Retinal pigment epithelial cell (primary cell): Measurements from ENCODE around the gene SKAP2.

Experiments used
- DNase-seq: peaks from one replicate; pipeline ENCODE4 v3.0.0-alpha.2; 2010; ENCODE audit warnings: low read depth
- H3K4me3 ChIP-seq: 2 replicates; pipeline ENCODE4 v1.5.1; 2011; ENCODE audit warnings: mild to moderate bottlenecking, low read length, control low read depth, moderate library complexity
- TF ChIP-seq, protein P1 (sequence below): conservative IDR thresholded peaks from 2 replicates; pipeline ENCODE4 v1.5.1; 2011; ENCODE audit warnings: low read depth, low read length, control low read depth, inconsistent platforms

SKAP2 gene

DNA sequence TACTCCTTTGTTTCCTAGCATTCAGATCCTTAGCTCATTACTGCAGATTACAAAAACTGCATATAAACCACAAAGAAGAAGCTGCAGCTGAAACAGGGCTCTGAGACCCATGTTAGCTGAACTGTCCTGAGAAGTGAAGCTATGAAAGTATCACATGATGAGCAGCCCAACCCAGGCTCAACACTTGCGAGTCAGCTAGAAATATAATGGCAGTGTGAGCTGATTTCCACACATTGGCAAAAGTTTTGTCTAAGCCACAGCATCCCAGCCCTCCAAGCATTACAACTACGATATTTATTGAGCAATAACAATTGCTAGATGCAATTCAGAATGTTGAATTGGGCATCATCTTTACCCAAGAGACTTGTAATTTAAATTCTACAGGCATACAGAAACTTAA lies 34.5 kb upstream of the SKAP2 start:
- no peak for DNase-seq
- no peak overlapping the region for H3K4me3 ChIP-seq
- TF ChIP-seq, protein P1, sequence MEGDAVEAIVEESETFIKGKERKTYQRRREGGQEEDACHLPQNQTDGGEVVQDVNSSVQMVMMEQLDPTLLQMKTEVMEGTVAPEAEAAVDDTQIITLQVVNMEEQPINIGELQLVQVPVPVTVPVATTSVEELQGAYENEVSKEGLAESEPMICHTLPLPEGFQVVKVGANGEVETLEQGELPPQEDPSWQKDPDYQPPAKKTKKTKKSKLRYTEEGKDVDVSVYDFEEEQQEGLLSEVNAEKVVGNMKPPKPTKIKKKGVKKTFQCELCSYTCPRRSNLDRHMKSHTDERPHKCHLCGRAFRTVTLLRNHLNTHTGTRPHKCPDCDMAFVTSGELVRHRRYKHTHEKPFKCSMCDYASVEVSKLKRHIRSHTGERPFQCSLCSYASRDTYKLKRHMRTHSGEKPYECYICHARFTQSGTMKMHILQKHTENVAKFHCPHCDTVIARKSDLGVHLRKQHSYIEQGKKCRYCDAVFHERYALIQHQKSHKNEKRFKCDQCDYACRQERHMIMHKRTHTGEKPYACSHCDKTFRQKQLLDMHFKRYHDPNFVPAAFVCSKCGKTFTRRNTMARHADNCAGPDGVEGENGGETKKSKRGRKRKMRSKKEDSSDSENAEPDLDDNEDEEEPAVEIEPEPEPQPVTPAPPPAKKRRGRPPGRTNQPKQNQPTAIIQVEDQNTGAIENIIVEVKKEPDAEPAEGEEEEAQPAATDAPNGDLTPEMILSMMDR = no peak

DNA sequence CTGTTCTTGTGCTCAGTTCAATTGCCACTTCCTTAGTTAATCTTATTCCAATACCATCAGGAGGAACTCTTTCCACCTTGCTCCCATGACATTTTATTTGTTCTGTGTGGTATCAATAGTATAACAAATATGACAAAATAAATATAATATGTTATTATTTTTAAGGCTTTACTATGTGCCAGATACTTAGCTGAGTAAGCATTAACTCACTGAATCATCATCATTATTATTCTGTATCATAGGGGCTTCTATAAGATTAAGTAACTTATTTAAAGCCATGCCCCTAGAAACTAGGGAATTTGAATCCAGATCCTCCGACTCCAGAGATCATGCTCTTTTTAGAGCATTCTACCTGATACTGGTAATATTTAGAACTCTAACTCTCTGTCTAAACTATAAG lies 33.5 kb upstream of the SKAP2 start:
- TF ChIP-seq, protein P1 = no peak
- H3K4me3 ChIP-seq = no peak overlapping the region
- no peak for DNase-seq

- DNase-seq = no peak
- no peak overlapping the region for H3K4me3 ChIP-seq
- TF ChIP-seq, protein P1 = no peak
These were observed 27.3 kb upstream of the SKAP2 start for GRCh38 chr7:26891400-26892350.

- TF ChIP-seq, protein P1 = no peak
- H3K4me3 ChIP-seq = no peak overlapping the region
- DNase-seq = no peak
These were observed 16.5 kb upstream of the SKAP2 start for GRCh38 chr7:26880852-26881251.

GRCh38 chr7:26879671-26880070 lies 15.3 kb upstream of the SKAP2 start:
- no peak for DNase-seq
- no peak overlapping the region for H3K4me3 ChIP-seq
- TF ChIP-seq, protein P1 = no peak

DNA sequence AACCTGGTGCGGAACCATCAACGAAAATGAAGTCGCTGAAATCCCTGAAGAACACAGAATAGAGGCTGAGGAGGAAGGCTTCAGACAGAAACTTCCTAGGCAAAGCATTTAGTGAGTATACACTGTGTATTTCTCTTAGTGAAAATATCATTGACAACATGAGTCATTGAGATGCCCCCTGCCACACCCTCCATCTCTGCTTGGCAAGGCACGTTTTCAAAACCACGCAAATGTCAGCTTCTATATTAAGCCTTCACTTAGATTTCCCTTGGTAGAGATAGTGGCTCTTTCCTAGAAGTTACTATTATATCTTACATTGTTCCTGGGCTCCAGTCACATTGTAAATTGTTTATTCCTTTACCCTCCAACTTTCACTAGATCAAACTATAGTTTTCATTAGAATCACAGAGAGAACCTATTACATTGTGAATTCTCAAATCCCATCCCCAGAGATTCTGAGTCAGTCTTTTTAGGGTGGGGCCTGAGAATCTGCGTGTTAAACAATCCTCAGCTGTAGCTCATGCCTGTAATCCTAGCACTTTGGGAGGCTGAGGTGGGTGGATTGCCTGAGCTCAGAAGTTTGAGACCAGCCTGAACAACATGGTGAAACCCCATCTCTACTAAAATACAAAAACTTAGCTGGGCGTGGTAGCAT lies 4.6 kb upstream of the SKAP2 start:
- no peak overlapping the region for H3K4me3 ChIP-seq
- TF ChIP-seq, protein P1 = no peak
- DNase-seq = no peak

- TF ChIP-seq, protein P1 = no peak
- no peak for DNase-seq
- H3K4me3 ChIP-seq = peak overlapping the region; percentile 75
These were observed 651 bp upstream of the SKAP2 start for GRCh38 chr7:26865094-26865388.
